ENCODE data around the gene PVR.
"Not testable (repeated sequence)": the region's sequence is repeated elsewhere in the genome, so short reads cannot be mapped to it uniquely, and the experiment has no call there.

PVR gene

DNA sequence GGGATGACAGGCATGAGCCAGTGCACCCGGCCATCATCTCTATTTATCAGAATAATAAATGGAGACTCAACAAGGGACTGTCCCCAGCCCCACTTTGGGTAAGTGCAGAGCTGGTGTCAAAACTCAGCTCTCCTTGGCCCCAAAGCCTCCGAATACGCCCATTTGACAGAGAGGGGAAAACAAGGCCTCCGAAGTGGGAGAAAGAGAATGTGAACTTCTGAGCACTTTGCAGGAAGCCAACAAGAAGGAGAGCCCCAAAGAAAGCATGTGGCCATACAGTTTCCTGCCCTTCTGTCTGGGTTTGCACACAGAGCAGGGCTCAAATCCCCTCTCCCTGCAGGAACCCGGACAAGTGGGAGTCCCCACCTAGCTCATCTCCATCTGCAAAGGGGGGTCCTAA is 56.8 kb downstream of the PVR start:
- no peak for DNase-seq (ENCODE audit: low spot score)

DNA sequence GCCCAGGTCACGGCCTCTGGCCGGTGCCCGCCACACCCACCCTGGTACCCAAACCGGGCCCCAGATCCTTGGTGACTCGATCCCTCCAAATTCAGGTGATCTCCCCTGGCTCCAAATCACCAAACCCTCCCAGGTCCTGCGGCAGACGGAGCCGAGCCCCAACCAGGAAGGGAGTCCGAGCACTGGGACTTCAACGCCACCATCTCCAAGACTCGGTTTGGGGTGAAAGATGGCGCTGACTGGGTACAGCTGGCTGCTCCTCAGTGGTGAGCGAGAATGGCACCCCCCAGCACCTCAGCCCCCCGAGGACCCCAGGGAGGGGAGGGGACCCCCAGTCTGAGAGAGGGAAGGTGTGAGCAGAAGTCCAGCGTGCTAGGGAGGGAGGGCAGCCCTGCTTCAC is 57.5 kb downstream of the PVR start:
- DNase-seq (ENCODE audit: low spot score), result no peak

DNA sequence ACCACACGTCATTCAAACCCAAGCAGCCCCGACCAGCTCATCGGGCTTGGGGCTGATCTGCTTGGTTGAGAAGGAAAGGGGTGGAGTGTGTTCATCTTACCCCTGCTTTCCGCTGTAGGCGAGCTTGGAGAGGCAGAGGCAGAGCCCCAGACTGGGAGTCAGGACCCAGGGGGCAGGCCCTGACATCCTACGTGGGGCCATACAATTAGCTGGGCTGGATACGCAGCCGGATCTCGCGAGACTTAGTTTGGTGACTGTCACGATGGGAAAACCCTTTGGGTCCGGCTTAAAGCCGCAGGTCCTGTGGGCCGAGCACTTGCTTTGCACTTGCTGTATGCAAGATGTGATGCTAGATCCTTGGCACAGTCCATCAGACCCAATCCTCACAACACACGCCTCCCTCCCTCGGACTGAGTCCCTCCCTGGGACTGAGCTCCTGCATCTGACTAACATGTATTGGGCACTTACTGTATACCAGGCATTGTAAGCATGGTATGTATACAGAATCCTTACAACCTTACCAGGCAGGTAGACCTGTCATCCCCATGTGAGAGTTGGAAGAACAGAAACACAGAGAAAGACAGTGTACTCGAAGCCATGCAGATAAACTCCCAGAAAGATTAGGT is 59.0 kb downstream of the PVR start:
- no peak for DNase-seq (ENCODE audit: low spot score)

GRCh38 chr19:44703336-44704078 is 59.8 kb downstream of the PVR start:
- no peak for DNase-seq (ENCODE audit: low spot score)

GRCh38 chr19:44704982-44705381 is 61.3 kb downstream of the PVR start:
- DNase-seq (ENCODE audit: low spot score), result no peak

DNA sequence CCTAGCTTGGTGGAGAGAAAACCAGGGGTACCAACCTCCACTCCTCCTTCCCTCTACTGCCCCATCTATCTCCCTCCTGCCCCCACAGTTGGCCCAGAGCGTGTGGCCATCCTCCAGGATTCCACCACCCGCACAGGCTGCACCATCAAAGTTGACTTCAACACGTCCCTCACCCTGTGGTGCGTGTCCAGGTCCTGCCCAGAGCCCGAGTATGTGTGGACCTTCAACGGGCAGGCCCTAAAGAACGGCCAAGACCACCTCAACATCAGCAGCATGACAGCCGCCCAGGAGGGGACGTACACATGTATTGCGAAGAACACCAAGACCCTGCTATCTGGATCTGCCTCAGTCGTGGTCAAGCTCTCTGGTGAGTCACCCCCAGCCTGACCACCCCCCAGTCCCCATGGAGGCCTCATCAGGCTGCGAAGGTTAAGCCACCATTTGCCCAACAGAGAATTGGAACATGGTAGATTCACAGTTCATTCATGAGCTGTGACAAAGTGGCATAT is 61.8 kb downstream of the PVR start:
- DNase-seq (ENCODE audit: low spot score), result no peak

- DNase-seq (ENCODE audit: low spot score), result no peak
Observed at GRCh38 chr19:44706506-44707236, 63.0 kb downstream of the PVR start.

DNA sequence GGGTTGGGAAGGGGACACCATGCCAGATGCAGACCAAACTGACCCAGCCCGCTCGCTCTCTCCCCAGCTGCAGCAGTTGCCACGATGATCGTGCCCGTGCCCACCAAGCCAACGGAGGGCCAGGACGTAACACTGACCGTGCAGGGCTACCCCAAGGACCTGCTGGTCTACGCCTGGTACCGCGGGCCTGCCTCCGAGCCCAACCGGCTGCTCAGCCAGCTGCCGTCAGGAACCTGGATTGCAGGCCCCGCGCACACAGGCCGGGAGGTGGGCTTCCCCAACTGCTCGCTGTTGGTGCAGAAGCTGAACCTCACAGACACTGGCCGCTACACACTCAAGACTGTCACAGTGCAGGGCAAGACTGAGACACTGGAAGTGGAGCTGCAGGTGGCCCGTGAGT is 64.1 kb downstream of the PVR start:
- no peak for DNase-seq (ENCODE audit: low spot score)

DNA sequence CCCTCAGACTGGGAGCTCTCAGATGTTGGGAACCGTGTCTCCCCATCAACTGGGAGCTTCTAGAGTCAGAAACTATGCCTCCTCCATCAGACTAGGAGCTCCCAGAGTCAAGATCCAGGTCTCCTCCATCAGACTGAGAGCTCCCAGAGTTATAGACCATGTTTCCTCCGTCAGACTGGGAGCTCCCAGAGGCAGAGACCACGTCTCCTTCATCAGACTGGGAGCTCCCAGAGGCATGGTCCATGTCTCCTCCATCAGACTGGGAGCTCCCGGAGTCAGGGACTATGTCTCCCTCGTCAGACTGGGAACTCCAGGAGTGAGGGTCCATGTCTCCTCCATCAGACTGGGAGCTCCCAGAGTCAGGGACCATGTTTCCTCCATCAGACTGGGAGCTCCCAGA is 65.2 kb downstream of the PVR start:
- no peak for DNase-seq (ENCODE audit: low spot score)

GRCh38 chr19:44709434-44710266 is 65.9 kb downstream of the PVR start:
- not testable (repeated sequence) for DNase-seq (ENCODE audit: low spot score)

DNA sequence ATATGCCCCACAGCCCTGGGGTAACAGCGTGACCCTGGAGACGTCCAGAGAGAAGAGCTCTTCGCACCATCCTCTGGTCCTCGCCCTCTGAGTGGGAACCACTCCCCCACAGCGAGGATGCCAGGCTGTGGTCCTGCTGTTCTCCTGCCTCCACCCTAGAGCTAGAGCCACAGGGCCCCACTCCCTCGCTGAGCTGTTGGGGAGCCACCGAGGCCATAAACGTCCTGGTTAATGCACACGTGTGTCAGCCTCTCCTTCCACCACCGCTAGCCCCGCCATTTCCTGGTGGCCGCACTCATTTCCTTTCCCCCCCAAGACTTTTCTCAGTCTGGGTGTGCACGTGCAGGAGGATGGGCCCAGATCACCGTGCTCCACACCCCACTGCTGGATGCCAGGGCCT is 66.8 kb downstream of the PVR start:
- DNase-seq (ENCODE audit: low spot score), result no peak

- DNase-seq (ENCODE audit: low spot score), result no peak
Observed at GRCh38 chr19:44712864-44713515, 69.3 kb downstream of the PVR start.
